GM19455 (cell line): ENCODE measurements around the gene LLPH.

Experiments used
- ATAC-seq: cut with Tn5 transposase; IDR thresholded peaks from one replicate; pipeline ENCODE4 v1.9.1; 2021; ENCODE audit not compliant: unreplicated experiment

Gene LLPH

GRCh38 chr12:66103016-66103913, 27.3 kb downstream of the LLPH start:
- ATAC-seq = no peak

GRCh38 chr12:66092559-66093269, 37.8 kb downstream of the LLPH start:
- ATAC-seq = no peak

GRCh38 chr12:66090157-66090556, 40.4 kb downstream of the LLPH start:
- no peak for ATAC-seq

GRCh38 chr12:66087365-66087943, 43.1 kb downstream of the LLPH start:
- peak; percentile 79 for ATAC-seq

- no peak for ATAC-seq
Observed at GRCh38 chr12:66085998-66086397, 44.6 kb downstream of the LLPH start.

GRCh38 chr12:66085213-66085612, 45.3 kb downstream of the LLPH start:
- ATAC-seq = no peak

- no peak for ATAC-seq
Observed at GRCh38 chr12:66083766-66084165, 46.8 kb downstream of the LLPH start.

GRCh38 chr12:66082744-66083143, 47.8 kb downstream of the LLPH start:
- ATAC-seq = no peak

- no peak for ATAC-seq
Observed at GRCh38 chr12:66080791-66081190, 49.8 kb downstream of the LLPH start.

GRCh38 chr12:66077542-66077941, 53.0 kb downstream of the LLPH start:
- ATAC-seq = no peak

GRCh38 chr12:66074561-66074960, 56.0 kb downstream of the LLPH start:
- no peak for ATAC-seq

GRCh38 chr12:66072566-66072965, 58.0 kb downstream of the LLPH start:
- no peak for ATAC-seq

- ATAC-seq = no peak
Observed at GRCh38 chr12:66072135-66072534, 58.4 kb downstream of the LLPH start.

GRCh38 chr12:66071549-66071948, 59.0 kb downstream of the LLPH start:
- ATAC-seq = no peak

GRCh38 chr12:66070378-66071120, 60.0 kb downstream of the LLPH start:
- no peak for ATAC-seq

- ATAC-seq = no peak
Observed at GRCh38 chr12:66066929-66067523, 63.5 kb downstream of the LLPH start.
